Muscle layer of colon (tissue), 2 donors: ENCODE measurements around the gene SH3TC2.

Source experiments
- H3K27ac ChIP-seq: one replicate; pipeline ENCODE4 v1.7.0; 2013; ENCODE audit warnings: low read depth, mild to moderate bottlenecking, low read length, moderate library complexity
- H3K27me3 ChIP-seq, 2 donors: one replicate each; pipeline ENCODE4 v1.7.0; 2013; ENCODE audit warnings: low read length in 2 of 2, mild to moderate bottlenecking in 2 of 2; ENCODE audit not compliant: insufficient read depth in 2 of 2, control insufficient read depth in 1 of 2
- H3K36me3 ChIP-seq: one replicate; pipeline ENCODE4 v1.7.0; 2013; ENCODE audit warnings: mild to moderate bottlenecking, low read length; ENCODE audit not compliant: insufficient read depth
- H3K4me1 ChIP-seq: one replicate; pipeline ENCODE4 v1.7.0; 2013; ENCODE audit warnings: mild to moderate bottlenecking, low read length; ENCODE audit not compliant: insufficient read depth
- H3K4me3 ChIP-seq, 2 donors: one replicate each; pipeline ENCODE4 v1.7.0; 2013; ENCODE audit warnings: low read length in 2 of 2, low read depth in 1 of 2, mild to moderate bottlenecking in 1 of 2, moderate library complexity in 1 of 2
- H3K9ac ChIP-seq: one replicate; pipeline ENCODE4 v1.7.0; 2013; ENCODE audit warnings: low read length
- H3K9me3 ChIP-seq: one replicate; pipeline ENCODE4 v1.7.0; 2013; ENCODE audit warnings: mild to moderate bottlenecking, low read length
- donor health status: abdominal sarcoma.
- donor health status: Adenocarcinoma of cecum.

The SH3TC2 gene

GRCh38 chr5:149056616-149057165 is 6.2 kb downstream of the SH3TC2 start:
- Histone ChIP-seq H3K4me1 (peaks cover 10% of the 10 kb centered on the region), H3K9me3 (no peaks in the 10 kb centered on the region), H3K27ac (no peak overlapping the region), H3K9ac (no peak overlapping the region), H3K4me3 (no peak overlapping the region), H3K27me3 (no peaks in the 10 kb centered on the region), H3K36me3 (no peaks in the 10 kb centered on the region)

GRCh38 chr5:149054416-149054815 is 8.4 kb downstream of the SH3TC2 start:
- H3K4me3 ChIP-seq, result no peak overlapping the region
- H3K27ac ChIP-seq, result no peak overlapping the region
- no peaks in the 10 kb centered on the region for H3K27me3 ChIP-seq
- no peak overlapping the region for H3K9ac ChIP-seq
- no peaks in the 10 kb centered on the region for H3K9me3 ChIP-seq
- H3K4me1 ChIP-seq, result peaks cover 10% of the 10 kb centered on the region
- H3K36me3 ChIP-seq, result no peaks in the 10 kb centered on the region

- Histone ChIP-seq H3K4me1 (peaks cover 10% of the 10 kb centered on the region), H3K36me3 (no peaks in the 10 kb centered on the region), H3K27ac (no peak overlapping the region), H3K9ac (no peak overlapping the region), H3K4me3 (no peak overlapping the region), H3K27me3 (no peaks in the 10 kb centered on the region), H3K9me3 (no peaks in the 10 kb centered on the region)
These were observed 9.7 kb downstream of the SH3TC2 start for GRCh38 chr5:149053072-149053695.

GRCh38 chr5:149049371-149049781 is 13.5 kb downstream of the SH3TC2 start:
- Histone ChIP-seq H3K36me3 (no peaks in the 10 kb centered on the region), H3K4me3 (no peak overlapping the region), H3K9me3 (no peaks in the 10 kb centered on the region), H3K27ac (no peak overlapping the region), H3K9ac (no peak overlapping the region), H3K27me3 (no peaks in the 10 kb centered on the region), H3K4me1 (peaks cover 10% of the 10 kb centered on the region)

- H3K4me1 ChIP-seq, result peaks cover 10% of the 10 kb centered on the region
- H3K9me3 ChIP-seq, result no peaks in the 10 kb centered on the region
- no peaks in the 10 kb centered on the region for H3K27me3 ChIP-seq
- no peak overlapping the region for H3K4me3 ChIP-seq
- H3K36me3 ChIP-seq, result no peaks in the 10 kb centered on the region
- no peak overlapping the region for H3K9ac ChIP-seq
- no peak overlapping the region for H3K27ac ChIP-seq
These were observed 14.1 kb downstream of the SH3TC2 start for GRCh38 chr5:149048811-149049210.

- H3K9me3 ChIP-seq, result no peaks in the 10 kb centered on the region
- H3K36me3 ChIP-seq, result no peaks in the 10 kb centered on the region
- H3K4me1 ChIP-seq, result no peaks in the 10 kb centered on the region
- H3K27me3 ChIP-seq, result no peaks in the 10 kb centered on the region
- no peak overlapping the region for H3K27ac ChIP-seq
- no peak overlapping the region for H3K9ac ChIP-seq
- no peak overlapping the region for H3K4me3 ChIP-seq
These were observed 15.4 kb downstream of the SH3TC2 start for GRCh38 chr5:149047462-149047861.

GRCh38 chr5:149046196-149046829 is 16.5 kb downstream of the SH3TC2 start:
- Histone ChIP-seq H3K27ac (no peak overlapping the region), H3K4me1 (no peaks in the 10 kb centered on the region), H3K9ac (no peak overlapping the region), H3K27me3 (no peaks in the 10 kb centered on the region), H3K36me3 (no peaks in the 10 kb centered on the region), H3K4me3 (no peak overlapping the region), H3K9me3 (no peaks in the 10 kb centered on the region)

GRCh38 chr5:149045089-149045460 is 17.8 kb downstream of the SH3TC2 start:
- H3K9me3 ChIP-seq, result no peaks in the 10 kb centered on the region
- no peak overlapping the region for H3K9ac ChIP-seq
- H3K27ac ChIP-seq, result no peak overlapping the region
- no peaks in the 10 kb centered on the region for H3K27me3 ChIP-seq
- H3K36me3 ChIP-seq, result no peaks in the 10 kb centered on the region
- no peaks in the 10 kb centered on the region for H3K4me1 ChIP-seq
- no peak overlapping the region for H3K4me3 ChIP-seq

- no peaks in the 10 kb centered on the region for H3K4me1 ChIP-seq
- no peaks in the 10 kb centered on the region for H3K9me3 ChIP-seq
- H3K27ac ChIP-seq, result no peak overlapping the region
- no peaks in the 10 kb centered on the region for H3K36me3 ChIP-seq
- H3K4me3 ChIP-seq, result no peak overlapping the region
- H3K9ac ChIP-seq, result no peak overlapping the region
- no peaks in the 10 kb centered on the region for H3K27me3 ChIP-seq
These were observed 18.3 kb downstream of the SH3TC2 start for GRCh38 chr5:149044453-149045088.

- Histone ChIP-seq H3K36me3 (no peaks in the 10 kb centered on the region), H3K4me1 (no peaks in the 10 kb centered on the region), H3K27ac (no peak overlapping the region), H3K9ac (no peak overlapping the region), H3K27me3 (no peaks in the 10 kb centered on the region), H3K9me3 (no peaks in the 10 kb centered on the region), H3K4me3 (no peak overlapping the region)
These were observed 19.2 kb downstream of the SH3TC2 start for GRCh38 chr5:149043641-149044040.

GRCh38 chr5:149042865-149043264 is 20.0 kb downstream of the SH3TC2 start:
- H3K27me3 ChIP-seq, result no peaks in the 10 kb centered on the region
- H3K4me3 ChIP-seq, result no peak overlapping the region
- no peak overlapping the region for H3K9ac ChIP-seq
- no peaks in the 10 kb centered on the region for H3K4me1 ChIP-seq
- H3K27ac ChIP-seq, result no peak overlapping the region
- no peaks in the 10 kb centered on the region for H3K36me3 ChIP-seq
- no peaks in the 10 kb centered on the region for H3K9me3 ChIP-seq
